Heart left ventricle (tissue), 16 donors: Measurements from ENCODE around the gene GPHA2. TPM values are rescaled to one million over a fixed set of nuclear protein-coding genes. Genes with fewer than 3 reads are reported as not detected.
A peak's percentile ranks its signal among the peaks of the same experiment; 100 is the strongest.

ENCODE experiments used
- ATAC-seq, 4 donors: fragments of 200-7000 bp; cut with Tn5 transposase; one replicate each; pipeline ENCODE4 v1.9.1; 2020 to 2022; ENCODE audit warnings: moderate library complexity in 4 of 4, mild to moderate bottlenecking in 3 of 4, moderate number of reproducible peaks in 1 of 4
- DNase-seq, 5 donors: peaks; one replicate each; pipeline ENCODE4 v3.0.0-alpha.2; 2020
- H3K27ac ChIP-seq, 12 donors: fragments of 200-600 bp; sonication (generic) in 4 of 12; one replicate each; pipeline versions ENCODE4 v1.5.0 to v1.8.0; 2016 to 2022; ENCODE audit warnings: mild to moderate bottlenecking in 2 of 12
- H3K27me3 ChIP-seq, 9 donors: fragments of 200-600 bp; sonication (generic) in 2 of 9; one replicate each; pipeline versions ENCODE4 v1.5.1 to v1.8.0; 2016 to 2022; ENCODE audit warnings: mild to moderate bottlenecking in 3 of 9
- H3K36me3 ChIP-seq, 9 donors: fragments of 200-600 bp; sonication (generic) in 2 of 9; one replicate each; pipeline versions ENCODE4 v1.5.0 to v1.8.0; 2018 to 2022; ENCODE audit warnings: mild to moderate bottlenecking in 2 of 9
- H3K4me1 ChIP-seq, 12 donors: fragments of 200-600 bp; sonication (generic) in 4 of 12; one replicate each; pipeline versions ENCODE4 v1.5.0 to v1.8.0; 2016 to 2022; ENCODE audit warnings: mild to moderate bottlenecking in 3 of 12
- H3K4me3 ChIP-seq, 12 donors: fragments of 200-600 bp; sonication (generic) in 4 of 12; one replicate each; pipeline versions ENCODE4 v1.5.0 to v1.8.0; 2017 to 2022; ENCODE audit warnings: mild to moderate bottlenecking in 9 of 12, moderate library complexity in 4 of 12
- H3K9me3 ChIP-seq, 12 donors: fragments of 200-600 bp; sonication (generic) in 4 of 12; one replicate each; pipeline versions ENCODE4 v1.5.0 to v1.8.0; 2016 to 2022; ENCODE audit warnings: mild to moderate bottlenecking in 1 of 12
- POLR2A ChIP-seq, 2 donors: fragments of 450-650 bp; IDR thresholded peaks; one replicate each; pipeline ENCODE4 v1.6.1; 2017; ENCODE audit warnings: antibody characterized with exemption in 2 of 2, mild to moderate bottlenecking in 2 of 2, moderate library complexity in 2 of 2
- WGBS, 4 donors: extraction: QIAGEN DNeasy Blood & Tissue Kit in 2 of 4; methylation state at CpG; one replicate each; pipeline versions ENCODE4 v1.1.5 to v1.1.7; 2013 to 2018; 5-methylcytosine and 5-hydroxymethylcytosine counted together
- intact Hi-C, 10 donors: fragments of 100-400 bp; cut with DNase I; formaldehyde crosslinking; loops; one replicate each; pipeline versions ENCODE4 v1.11.1 to v1.14.2; 2022
- polyA plus RNA-seq, 2 donors: library from polyadenylated mRNA; stranded (reverse); fragments of 200-250 nt; gene quantifications; one replicate each; pipeline ENCODE4 v1.2.3, GENCODE V29; 2013
- total RNA-seq, 9 donors: library from RNA; depleted of rRNA in 2 of 9; stranded (reverse); fragments of >200 nt in 2 of 9; fragmentation: NEBNext Ultra II Directional in 3 of 9; extraction: Animal tissue kit (Norgen Biotek cat#: 25700) in 3 of 9; gene quantifications; one replicate each; pipeline versions ENCODE4 v1.1.0 to v1.2.4, GENCODE V29; 2016 to 2023
- TF ChIP-seq, protein P1 (sequence below), 12 donors: fragments of 200-600 bp; sonication (generic) in 4 of 12; IDR thresholded peaks; one replicate each; pipeline versions ENCODE4 v1.5.0 to v1.8.0; 2018 to 2022; ENCODE audit warnings: antibody characterized with exemption in 12 of 12, mild to moderate bottlenecking in 5 of 12
- donor health status: ischemic (EF 13 %, LVEDD 7.1; RV severe dilation, severe dysfunction).
- donor health status: healthy with polysubstance abuse.
- donor health status: DM: no; HTN: yes; CAD: no.
- donor health status: DM: no; HTN: no; CAD: no.
- donor health status: ischemic (EF 25% LVEDD 6.9; RV normal size, moderate dysfunction).
- donor health status: ischemic (EF 25% LVEDD 5.7; RV mildly dilated, moderate dysfunction).
- donor health status: healthy.
- donor health status: DM: yes; HTN: yes; CAD: no.
- donor health status: ischemic (EF 35%, LVEDD 5.7; RV mildly dilated, moderate dysfunction).
- donor health status: nonischemic (EF 11% LVEDD 7.7; RV severe dilation, severe dysfunction).
- donor health status: DM: yes; HTN: yes; CAD: no.
- donor health status: PGD.
- donor health status: ischemic (EF 29% LVEDD 5.4; RV normal size, mild dysfunction).
- donor health status: nonischemic (EF 23%, LVEDD 6.1; RV moderate dilation, normal function).

The GPHA2 gene
- total and polyA plus RNA-seq, 11 donors, result 0.48 TPM; not detected in 10

DNA sequence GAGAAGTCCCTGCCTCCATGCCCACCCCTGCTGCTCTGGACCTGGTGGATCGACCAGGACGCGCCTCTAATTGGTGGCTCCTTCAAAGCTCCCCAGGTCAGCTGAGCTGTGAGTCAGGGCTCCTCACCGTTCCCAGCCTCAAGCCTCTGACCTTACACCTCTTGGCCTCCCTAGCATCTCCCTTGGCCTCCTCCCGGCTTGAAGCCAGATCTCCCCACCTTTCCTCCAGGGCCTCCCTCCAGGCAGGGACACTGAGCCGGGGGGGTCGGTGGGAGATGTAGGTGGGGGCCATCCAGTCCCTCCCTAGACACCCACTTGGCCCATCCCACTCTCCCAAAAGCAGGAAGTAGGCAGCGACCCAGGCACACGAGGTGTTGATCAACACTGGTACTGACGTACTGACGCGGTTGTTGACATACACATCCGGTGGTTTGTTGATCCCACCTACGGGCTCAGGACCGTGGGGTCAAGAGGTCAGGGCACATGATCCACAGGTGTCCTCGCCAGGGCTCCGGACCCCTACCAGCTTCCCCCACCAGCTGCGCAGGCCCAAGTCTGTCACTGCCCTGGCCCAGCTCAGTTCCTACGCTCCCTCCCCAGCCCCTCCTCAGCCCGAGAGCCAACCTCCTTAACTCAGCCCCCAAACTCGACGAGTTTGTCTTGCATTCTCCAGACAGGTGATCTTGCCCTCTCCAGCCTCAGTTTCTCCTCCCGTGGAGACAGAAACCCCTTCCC is 19.5 kb downstream of the GPHA2 start:
- WGBS, 4 donors, result 8 to 9% (median 8%) methylated on average over 18 to 23 of the region's 23 CpGs
- no peak for TF ChIP-seq POLR2A (IDR thresholded peaks at IDR 0.05)
- TF ChIP-seq, protein P1, sequence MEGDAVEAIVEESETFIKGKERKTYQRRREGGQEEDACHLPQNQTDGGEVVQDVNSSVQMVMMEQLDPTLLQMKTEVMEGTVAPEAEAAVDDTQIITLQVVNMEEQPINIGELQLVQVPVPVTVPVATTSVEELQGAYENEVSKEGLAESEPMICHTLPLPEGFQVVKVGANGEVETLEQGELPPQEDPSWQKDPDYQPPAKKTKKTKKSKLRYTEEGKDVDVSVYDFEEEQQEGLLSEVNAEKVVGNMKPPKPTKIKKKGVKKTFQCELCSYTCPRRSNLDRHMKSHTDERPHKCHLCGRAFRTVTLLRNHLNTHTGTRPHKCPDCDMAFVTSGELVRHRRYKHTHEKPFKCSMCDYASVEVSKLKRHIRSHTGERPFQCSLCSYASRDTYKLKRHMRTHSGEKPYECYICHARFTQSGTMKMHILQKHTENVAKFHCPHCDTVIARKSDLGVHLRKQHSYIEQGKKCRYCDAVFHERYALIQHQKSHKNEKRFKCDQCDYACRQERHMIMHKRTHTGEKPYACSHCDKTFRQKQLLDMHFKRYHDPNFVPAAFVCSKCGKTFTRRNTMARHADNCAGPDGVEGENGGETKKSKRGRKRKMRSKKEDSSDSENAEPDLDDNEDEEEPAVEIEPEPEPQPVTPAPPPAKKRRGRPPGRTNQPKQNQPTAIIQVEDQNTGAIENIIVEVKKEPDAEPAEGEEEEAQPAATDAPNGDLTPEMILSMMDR (IDR thresholded peaks at IDR 0.05), result no peak
- no peaks in the 10 kb centered on the region for H3K27me3 ChIP-seq
- peaks cover 0 to 34% (median 31%) of the 10 kb centered on the region in 9 donors for H3K36me3 ChIP-seq
- H3K9me3 ChIP-seq, result no peaks in the 10 kb centered on the region
- H3K4me1 ChIP-seq, result peaks cover 0 to 42% (median 26%) of the 10 kb centered on the region in 12 donors
- H3K4me3 ChIP-seq, result peak overlapping the region; percentile 67 to 100 (median 97)
- DNase-seq (peak in 3 of 5 donors; percentile 55 to 69 (median 57)), ATAC-seq (peak in 1 of 4 donors; percentile 0)
- peak overlapping the region in 11 of 12 donors; percentile 61 to 95 (median 85) for H3K27ac ChIP-seq
- intact Hi-C loops, result loop anchor here in 6 of 10 donors (5.0 to 10.0 kb wide), 4 partner anchors 81 to 189 kb away; partner anchors contain the start of genes SNX15 (in 3 of the 6), ARL2 (in 2 of the 6) and BATF2 (in 1 of the 6)

DNA sequence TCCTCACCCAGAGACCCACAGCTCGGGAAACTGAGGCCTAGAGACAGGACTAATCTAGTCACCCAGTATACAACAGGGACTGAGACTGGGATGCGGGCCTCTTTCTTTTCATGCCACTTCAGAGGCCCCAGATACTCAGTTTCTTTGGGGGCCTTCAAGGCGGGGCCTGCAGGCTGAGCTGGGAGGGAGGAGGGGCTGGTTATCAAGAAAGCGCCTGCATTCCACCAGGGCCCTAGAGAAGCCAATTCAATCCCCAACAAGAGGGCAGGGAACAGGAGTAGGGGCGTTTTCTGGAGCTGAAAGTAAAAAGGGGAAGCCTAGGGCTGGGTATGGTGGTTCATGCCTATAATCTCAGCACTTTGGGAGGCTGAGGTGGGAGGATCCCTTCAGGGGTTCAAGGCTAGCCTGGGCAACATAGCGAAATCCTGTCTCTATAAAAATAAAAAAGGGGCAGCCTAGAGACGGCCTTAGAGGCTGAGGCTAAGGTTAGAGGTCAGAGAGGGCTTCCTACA is 20.3 kb downstream of the GPHA2 start:
- TF ChIP-seq POLR2A (IDR thresholded peaks at IDR 0.05), result no peak
- TF ChIP-seq, protein P1 (IDR thresholded peaks at IDR 0.05), result no peak
- Histone ChIP-seq H3K36me3 (peaks cover 0 to 41% (median 39%) of the 10 kb centered on the region in 9 donors), H3K27ac (peak overlapping the region in 2 of 12 donors; percentile 85 to 95), H3K27me3 (no peaks in the 10 kb centered on the region), H3K4me1 (peaks cover 0 to 42% (median 26%) of the 10 kb centered on the region in 12 donors), H3K4me3 (peak overlapping the region in 6 of 12 donors; percentile 67 to 100 (median 97)), H3K9me3 (no peaks in the 10 kb centered on the region)
- WGBS, 4 donors, result 72 to 75% (median 74%) methylated on average over 7 of the region's 7 CpGs
- ATAC-seq (no peak), DNase-seq (no peak)
- intact Hi-C loops, result loop anchor here in 6 of 10 donors (5.0 to 10.0 kb wide), 4 partner anchors 82 to 189 kb away; partner anchors contain the start of genes SNX15 (in 3 of the 6), ARL2 (in 2 of the 6) and BATF2 (in 1 of the 6)

DNA sequence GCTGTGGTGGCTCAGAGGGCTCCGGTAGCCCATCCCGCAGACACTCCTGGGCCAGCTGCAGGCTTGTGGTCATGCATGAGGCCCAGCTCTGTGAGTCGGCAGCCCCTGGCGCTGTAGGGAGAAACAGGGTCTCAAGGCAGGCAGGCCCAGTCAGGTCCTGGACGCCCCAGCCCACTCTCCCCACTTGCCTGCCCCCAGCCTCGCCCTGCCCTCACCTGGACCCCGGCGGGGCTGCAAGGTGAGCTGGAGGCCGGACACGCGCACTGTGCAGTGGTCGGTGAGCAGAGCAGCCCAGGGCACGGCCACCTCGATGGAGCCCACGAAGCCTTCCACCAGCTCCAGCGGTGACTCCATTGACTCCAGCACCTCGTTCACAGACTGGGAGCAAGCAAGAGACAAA is 21.6 kb downstream of the GPHA2 start:
- intact Hi-C loops, result loop anchor here in 1 of 10 donors (10.0 kb wide), 1 partner anchor 191 kb away; no protein-coding TSS in a partner anchor
- Histone ChIP-seq H3K27ac (no peak overlapping the region), H3K4me3 (no peak overlapping the region), H3K36me3 (peaks cover 0 to 54% (median 52%) of the 10 kb centered on the region in 9 donors), H3K27me3 (no peaks in the 10 kb centered on the region), H3K9me3 (no peaks in the 10 kb centered on the region), H3K4me1 (peaks cover 0 to 33% (median 23%) of the 10 kb centered on the region in 12 donors)
- TF ChIP-seq, protein P1 (IDR thresholded peaks at IDR 0.05), result no peak
- TF ChIP-seq POLR2A (IDR thresholded peaks at IDR 0.05), result no peak
- 84 to 98% (median 96%) methylated on average over 7 to 17 of the region's 17 CpGs for WGBS, 4 donors
- ATAC-seq (no peak), DNase-seq (no peak)

DNA sequence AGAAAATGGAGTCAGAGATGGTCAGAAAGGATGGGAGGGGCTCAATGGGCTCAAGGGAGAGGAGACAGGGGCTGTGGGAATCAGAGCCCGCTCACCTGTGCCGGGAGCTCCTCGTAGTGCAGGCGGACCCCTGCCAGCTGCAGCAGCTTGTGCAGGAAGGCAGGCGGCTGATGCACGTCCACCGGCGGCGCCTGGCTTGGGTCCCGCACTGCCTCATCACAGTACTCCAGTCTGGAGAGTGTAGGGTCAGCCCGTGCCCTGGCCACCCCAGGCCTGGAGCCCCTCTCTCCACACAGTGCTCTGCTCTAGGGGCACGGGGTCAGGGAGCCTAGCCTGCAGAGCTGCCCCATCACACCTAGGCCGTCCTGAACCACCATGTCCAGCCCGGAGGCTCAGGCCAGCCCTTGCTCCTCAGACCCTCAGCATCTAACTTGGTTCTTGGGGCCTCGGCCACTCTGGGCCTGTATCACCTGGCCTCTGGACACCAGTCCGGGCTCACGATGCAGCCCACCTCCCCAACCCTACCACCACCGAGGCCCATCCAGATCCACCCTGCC is 22.4 kb downstream of the GPHA2 start:
- TF ChIP-seq POLR2A (IDR thresholded peaks at IDR 0.05), result no peak
- TF ChIP-seq, protein P1 (IDR thresholded peaks at IDR 0.05), result no peak
- Histone ChIP-seq H3K9me3 (no peaks in the 10 kb centered on the region), H3K27me3 (no peaks in the 10 kb centered on the region), H3K4me3 (no peak overlapping the region), H3K4me1 (peaks cover 0 to 25% (median 17%) of the 10 kb centered on the region in 12 donors), H3K36me3 (peaks cover 0 to 63% (median 60%) of the 10 kb centered on the region in 9 donors), H3K27ac (no peak overlapping the region)
- ATAC-seq (no peak), DNase-seq (no peak)
- intact Hi-C loops, result loop anchor here in 1 of 10 donors (10.0 kb wide), 1 partner anchor 192 kb away; no protein-coding TSS in a partner anchor
- WGBS, 4 donors, result 90 to 94% (median 91%) methylated on average over 14 to 18 of the region's 18 CpGs
